Measurements from ENCODE around the gene ZBED1.

- TF ChIP-seq CTCF (IDR thresholded peaks at IDR 0.05; ENCODE audit: insufficient read depth, low read length, poor library complexity, severe bottlenecking) (no peak), EZH2phosphoT487 (conservative IDR thresholded peaks at IDR 0.05; ENCODE audit: low read length) (no peak)
Measured at GRCh38 chrX:2533424-2533823, 32.6 kb upstream of the ZBED1 start.
